H9 (cell line): ENCODE data around the gene NDUFB2. TPM values are rescaled to one million over a fixed set of nuclear protein-coding genes. Genes with fewer than 3 reads are reported as not detected.

Source experiments
- DNase-seq: peaks from one replicate; pipeline ENCODE4 v3.0.0-alpha.2; 2017
- H2AFZ ChIP-seq: one replicate; pipeline ENCODE4 v1.6.1; 2013; ENCODE audit warnings: mild to moderate bottlenecking, low read length, control low read depth, moderate library complexity
- H2AK5ac ChIP-seq: 2 replicates; pipeline ENCODE4 v1.6.1; 2013; ENCODE audit warnings: low read length, control low read depth, mixed read lengths; ENCODE audit not compliant: insufficient read length
- H2BK120ac ChIP-seq: one replicate; pipeline ENCODE4 v1.6.1; 2013; ENCODE audit warnings: low read depth, mild to moderate bottlenecking, low read length, control low read depth, inconsistent platforms; ENCODE audit not compliant: poor library complexity, severe bottlenecking
- H2BK12ac ChIP-seq: 2 replicates; pipeline ENCODE4 v1.6.1; 2013; ENCODE audit warnings: low read length, control low read depth, mixed read lengths, low read depth; ENCODE audit not compliant: insufficient read length
- H2BK15ac ChIP-seq: 2 replicates; pipeline ENCODE4 v1.6.1; 2013; ENCODE audit warnings: low read depth, low read length, control low read depth
- H2BK20ac ChIP-seq: one replicate; pipeline ENCODE4 v1.6.1; 2013; ENCODE audit warnings: low read depth, mild to moderate bottlenecking, low read length, control low read depth, inconsistent platforms; ENCODE audit not compliant: poor library complexity, severe bottlenecking
- H2BK5ac ChIP-seq: 2 replicates; pipeline ENCODE4 v1.6.1; 2013; ENCODE audit warnings: low read length, control low read depth, mixed read lengths; ENCODE audit not compliant: insufficient read length
- H3K14ac ChIP-seq: 2 replicates; pipeline ENCODE4 v1.6.1; 2013; ENCODE audit warnings: low read length, control low read depth; ENCODE audit not compliant: insufficient read depth
- H3K18ac ChIP-seq: 2 replicates; pipeline ENCODE4 v1.6.1; 2013; ENCODE audit warnings: low read depth, mild to moderate bottlenecking, mixed read lengths, low read length, control low read depth; ENCODE audit not compliant: insufficient read length
- H3K23ac ChIP-seq: 2 replicates; pipeline ENCODE4 v1.6.1; 2013; ENCODE audit warnings: low read length, control low read depth, mixed read lengths, low read depth; ENCODE audit not compliant: insufficient read length
- H3K23me2 ChIP-seq: 2 replicates; pipeline ENCODE4 v1.6.1; 2013; ENCODE audit warnings: low read depth, mild to moderate bottlenecking, mixed read lengths, low read length, control low read depth; ENCODE audit not compliant: insufficient read length, poor library complexity, severe bottlenecking
- H3K27ac ChIP-seq: 2 replicates; pipeline ENCODE4 v1.5.1; 2013; ENCODE audit warnings: low read length, control low read depth, mixed read lengths, low read depth; ENCODE audit not compliant: insufficient read length
- H3K27me3 ChIP-seq: 2 replicates; pipeline ENCODE4 v1.6.1; 2013; ENCODE audit warnings: low read length, control low read depth, inconsistent platforms; ENCODE audit not compliant: insufficient read depth
- H3K4ac ChIP-seq: 2 replicates; pipeline ENCODE4 v1.6.1; 2013; ENCODE audit warnings: low read depth, mild to moderate bottlenecking, control low read depth, inconsistent platforms, low read length, moderate library complexity
- H3K4me1 ChIP-seq: 2 replicates; pipeline ENCODE4 v1.6.1; 2013; ENCODE audit warnings: low read length, control low read depth, inconsistent platforms; ENCODE audit not compliant: insufficient read depth
- H3K4me2 ChIP-seq: 2 replicates; pipeline ENCODE4 v1.6.1; 2013; ENCODE audit warnings: low read length, control low read depth, mixed read lengths; ENCODE audit not compliant: insufficient read length, insufficient read depth
- H3K56ac ChIP-seq: 2 replicates; pipeline ENCODE4 v1.6.1; 2013; ENCODE audit warnings: low read depth, mild to moderate bottlenecking, mixed read lengths, low read length, control low read depth; ENCODE audit not compliant: insufficient read length
- H3K79me1 ChIP-seq: 2 replicates; pipeline ENCODE4 v1.6.1; 2013; ENCODE audit warnings: low read depth, mild to moderate bottlenecking, moderate library complexity, low read length, control low read depth, inconsistent platforms; ENCODE audit not compliant: insufficient read depth, poor library complexity, severe bottlenecking
- H3K79me2 ChIP-seq: 2 replicates; pipeline ENCODE4 v1.6.1; 2013; ENCODE audit warnings: low read length, control low read depth, inconsistent platforms; ENCODE audit not compliant: insufficient read depth
- H3K9ac ChIP-seq: 2 replicates; pipeline ENCODE4 v1.6.1; 2013; ENCODE audit warnings: low read length, control low read depth, mixed read lengths; ENCODE audit not compliant: insufficient read length; ENCODE audit errors: extremely low read depth
- H3K9me3 ChIP-seq: one replicate; pipeline ENCODE4 v1.6.1; 2013; ENCODE audit warnings: low read depth, low read length, inconsistent platforms; ENCODE audit not compliant: control insufficient read depth
- H3T11ph ChIP-seq: one replicate; pipeline ENCODE4 v1.6.1; 2013; ENCODE audit warnings: mild to moderate bottlenecking, low read length, control low read depth, inconsistent platforms
- H4K20me1 ChIP-seq: one replicate; pipeline ENCODE4 v1.6.1; 2013; ENCODE audit not compliant: control insufficient read depth, insufficient read length, insufficient read depth
- H4K5ac ChIP-seq: 2 replicates; pipeline ENCODE4 v1.6.1; 2013; ENCODE audit warnings: low read depth, mild to moderate bottlenecking, mixed read lengths, low read length, control low read depth; ENCODE audit not compliant: insufficient read length
- H4K8ac ChIP-seq: replicated peaks from 2 replicates; pipeline ENCODE4 v1.6.1; 2013; ENCODE audit warnings: low read length, control low read depth, mixed read lengths, low read depth; ENCODE audit not compliant: insufficient read length
- H4K91ac ChIP-seq: 2 replicates; pipeline ENCODE4 v1.6.1; 2013; ENCODE audit warnings: low read depth, mild to moderate bottlenecking, moderate library complexity, mixed read lengths, low read length, control low read depth; ENCODE audit not compliant: insufficient read length
- H3K27ac Mint-ChIP-seq, 3 experiments: 2 replicates in 2 of 3; 3 replicates in 1 of 3; pipeline ENCODE4 v1.8.0; 2020 to 2021; ENCODE audit warnings: mixed read lengths in 3 of 3, mild to moderate bottlenecking in 1 of 3, moderate library complexity in 1 of 3
- H3K27me3 Mint-ChIP-seq: 2 replicates; pipeline ENCODE4 v1.8.0; 2021; ENCODE audit warnings: low read depth, mild to moderate bottlenecking, moderate library complexity, mixed read lengths
- H3K36me3 Mint-ChIP-seq, 3 experiments: 2 replicates in 2 of 3; 3 replicates in 1 of 3; pipeline ENCODE4 v1.8.0; 2020 to 2021; ENCODE audit warnings: low read depth in 3 of 3, mixed read lengths in 3 of 3; ENCODE audit not compliant: insufficient read depth in 1 of 3
- H3K4me1 Mint-ChIP-seq, 2 experiments: 2 replicates each; pipeline ENCODE4 v1.8.0; 2020; ENCODE audit warnings: mixed read lengths in 2 of 2
- H3K4me3 Mint-ChIP-seq, 2 experiments: 2 replicates in 1 of 2; 3 replicates in 1 of 2; pipeline ENCODE4 v1.8.0; 2020 to 2021; ENCODE audit warnings: mild to moderate bottlenecking in 2 of 2, mixed read lengths in 2 of 2, moderate library complexity in 1 of 2
- H3K9me3 Mint-ChIP-seq, 2 experiments: 2 replicates in 1 of 2; 3 replicates in 1 of 2; pipeline ENCODE4 v1.8.0; 2020; ENCODE audit warnings: mild to moderate bottlenecking in 2 of 2, mixed read lengths in 2 of 2, moderate library complexity in 1 of 2
- CTCF ChIP-seq: fragments of 200-600 bp; sonication (generic); conservative IDR thresholded peaks from 3 replicates; pipeline ENCODE4 v1.8.0; 2021; ENCODE audit warnings: antibody characterized with exemption, mild to moderate bottlenecking
- WGBS: extraction: QIAGEN DNeasy Blood & Tissue Kit; methylation state at CpG from one replicate; pipeline ENCODE4 v1.1.7; 2013; ENCODE audit warnings: missing lambda C conversion rate, low lambda C conversion rate, mixed read lengths; ENCODE audit not compliant: insufficient read length; ENCODE audit errors: extremely low coverage; 5-methylcytosine and 5-hydroxymethylcytosine counted together
- total RNA-seq: library from RNA; stranded (reverse); gene quantifications from 2 replicates; pipeline ENCODE4 v1.2.1, GENCODE V29; 2021

The NDUFB2 gene
- total RNA-seq, 1 experiment from 2014 or later: 177 TPM

GRCh38 chr7:140723006-140723405 lies 26.5 kb downstream of the NDUFB2 start:
- no peak overlapping the region for H3K4ac ChIP-seq
- no peak for DNase-seq
- no peak overlapping the region for H3K27ac ChIP-seq
- no peak overlapping the region for H4K91ac ChIP-seq
- H3K18ac ChIP-seq: no peak overlapping the region
- no peak overlapping the region for H2AFZ ChIP-seq
- H3K14ac ChIP-seq: no peak overlapping the region
- no peak overlapping the region for H3K23ac ChIP-seq
- H3K9ac ChIP-seq: no peak overlapping the region
- no peak overlapping the region for H3K4me2 ChIP-seq
- no peak overlapping the region for H2BK5ac ChIP-seq
- H2AK5ac ChIP-seq: no peak overlapping the region
- WGBS: no CpG with 5 or more reads among the region's 6 CpGs
- no peaks in the 10 kb centered on the region for H3K9me3 ChIP-seq
- no peaks in the 10 kb centered on the region for H4K20me1 ChIP-seq
- H3K27me3 Mint-ChIP-seq: no peaks in the 10 kb centered on the region
- H3K23me2 ChIP-seq: no peaks in the 10 kb centered on the region
- no peak overlapping the region for H2BK20ac ChIP-seq
- no peaks in the 10 kb centered on the region for H3K79me1 ChIP-seq
- no peak overlapping the region for H4K5ac ChIP-seq
- H3K9me3 Mint-ChIP-seq: no peaks in the 10 kb centered on the region
- H3K56ac ChIP-seq: no peak overlapping the region
- no peak overlapping the region for H2BK15ac ChIP-seq
- H3K4me1 ChIP-seq: no peaks in the 10 kb centered on the region
- no peak for TF ChIP-seq CTCF
- H3K79me2 ChIP-seq: no peaks in the 10 kb centered on the region
- H2BK12ac ChIP-seq: no peak overlapping the region
- no peak overlapping the region for H3K27ac Mint-ChIP-seq
- no peaks in the 10 kb centered on the region for H3K27me3 ChIP-seq
- H4K8ac ChIP-seq: no peak overlapping the region
- H3K4me1 Mint-ChIP-seq: no peaks in the 10 kb centered on the region
- no peak overlapping the region for H2BK120ac ChIP-seq
- H3T11ph ChIP-seq: no peak overlapping the region
- H3K4me3 Mint-ChIP-seq: no peak overlapping the region
- H3K36me3 Mint-ChIP-seq: peaks cover 0 to 8% (median 6%) of the 10 kb centered on the region in 3 experiments; a peak in 3 of 7 replicates
